Kasumi-1 (cell line): ENCODE results near the gene RHBG.

Source experiments
- DNase-seq, 2 experiments: peaks; one replicate each; lab custom pipeline; 2025; lab: John Stamatoyannopoulos, UW

RHBG gene

GRCh38 chr1:156407344-156407743, 38.3 kb downstream of the RHBG start:
- DNase-seq, result no peak

GRCh38 chr1:156407760-156408159, 38.7 kb downstream of the RHBG start:
- DNase-seq, result no peak

- DNase-seq, result no peak
Measured at GRCh38 chr1:156409439-156409838, 40.4 kb downstream of the RHBG start.

- no peak for DNase-seq
Measured at GRCh38 chr1:156410238-156410637, 41.2 kb downstream of the RHBG start.

- DNase-seq, result no peak
Measured at GRCh38 chr1:156410740-156411139, 41.7 kb downstream of the RHBG start.

- DNase-seq, result no peak
Measured at GRCh38 chr1:156412653-156413321, 43.8 kb downstream of the RHBG start.

- DNase-seq, result no peak
Measured at GRCh38 chr1:156413391-156414246, 44.6 kb downstream of the RHBG start.

- no peak for DNase-seq
Measured at GRCh38 chr1:156414461-156415064, 45.6 kb downstream of the RHBG start.

- no peak for DNase-seq
Measured at GRCh38 chr1:156416993-156417392, 48.0 kb downstream of the RHBG start.

GRCh38 chr1:156417401-156418020, 48.5 kb downstream of the RHBG start:
- no peak for DNase-seq

- DNase-seq, result no peak
Measured at GRCh38 chr1:156418416-156419070, 49.5 kb downstream of the RHBG start.

GRCh38 chr1:156419854-156420204, 50.8 kb downstream of the RHBG start:
- DNase-seq, result no peak

GRCh38 chr1:156420205-156421061, 51.4 kb downstream of the RHBG start:
- peak in 1 of 2 experiments; percentile 5 for DNase-seq

- peak; percentile 39 to 42 for DNase-seq
Measured at GRCh38 chr1:156421062-156421938, 52.3 kb downstream of the RHBG start.

GRCh38 chr1:156421939-156422601, 53.1 kb downstream of the RHBG start:
- no peak for DNase-seq

- DNase-seq, result no peak
Measured at GRCh38 chr1:156422602-156423091, 53.6 kb downstream of the RHBG start.

GRCh38 chr1:156423422-156424352, 54.7 kb downstream of the RHBG start:
- DNase-seq, result no peak

- no peak for DNase-seq
Measured at GRCh38 chr1:156424806-156425432, 55.9 kb downstream of the RHBG start.
